HCT116 (cell line): ENCODE results near the gene C1orf35. TPM values are rescaled to one million over a fixed set of nuclear protein-coding genes. Genes with fewer than 3 reads are reported as not detected.

Source experiments
- ATAC-seq: fragments of 200-7000 bp; cut with Tn5 transposase; 2 replicates; pipeline ENCODE4 v1.9.1; 2020; ENCODE audit warnings: mild to moderate bottlenecking, moderate library complexity
- BruUV-seq: library from RNA; stranded (reverse); fragments of 400-500 nt; replicated peaks from 2 replicates; lab custom pipeline; 2021; lab: Mats Ljungman, UMichigan
- CTCF ChIA-PET: fragments of 300-600 bp; sonication (Branson Sonifier 250); formaldehyde crosslinking; loops from one replicate; lab custom pipeline; 2021; ENCODE audit warnings: antibody characterized with exemption; lab: Charles Lee
- POLR2A ChIA-PET: fragments of 300-600, 350-600 bp; sonication (Branson Sonifier 250); formaldehyde crosslinking; loops from one replicate; lab custom pipeline; 2021; ENCODE audit warnings: antibody characterized with exemption; lab: Charles Lee
- RAD21 ChIA-PET, 2 experiments: fragments of 300-600 bp; sonication (Branson Sonifier 250); formaldehyde crosslinking; loops; one replicate each; lab custom pipeline; 2023; ENCODE audit warnings: low total read pairs in 2 of 2; ENCODE audit not compliant: uncharacterized antibody in 2 of 2, unreplicated experiment in 2 of 2, low non-redundant PET in 1 of 2; lab: Charles Lee
- DNase-seq: peaks from one replicate; pipeline ENCODE4 v3.0.0-alpha.2; 2010; ENCODE audit warnings: low read depth, low spot score
- H2AFZ ChIP-seq: fragments of 200-600 bp; shearing (Covaris generic), sonication (generic); 2 replicates; pipeline ENCODE4 v1.6.1; 2017; ENCODE audit warnings: low read depth, mixed run types, mixed read lengths, antibody characterized with exemption, low read length; ENCODE audit not compliant: poor library complexity, severe bottlenecking
- H3K27ac ChIP-seq: 2 replicates; pipeline ENCODE4 v1.5.1; 2012; ENCODE audit warnings: low read depth, low read length
- H3K27me3 ChIP-seq: fragments of 200-600 bp; sonication (generic); 2 replicates; pipeline ENCODE4 v1.6.1; 2016; ENCODE audit warnings: mixed run types, low read length, mixed read lengths; ENCODE audit not compliant: insufficient read depth
- H3K36me3 ChIP-seq, 2 experiments: fragments of 200-500 bp in 1 of 2; fragments of 200-600 bp in 1 of 2; sonication (Bioruptor generic) in 1 of 2; sonication (generic) in 1 of 2; 2 replicates each; pipeline versions ENCODE4 v1.5.1 to v1.6.1; 2014 to 2016; ENCODE audit warnings: low read length in 2 of 2, inconsistent platforms in 1 of 2, mixed read lengths in 1 of 2, mixed run types in 1 of 2; ENCODE audit not compliant: insufficient read depth in 2 of 2, control insufficient read depth in 1 of 2
- H3K4me1 ChIP-seq, 2 experiments: fragments of 200-600 bp in 1 of 2; sonication (generic) in 1 of 2; 2 replicates each; pipeline versions ENCODE4 v1.5.1 to v1.6.1; 2012 to 2017; ENCODE audit warnings: low read length in 2 of 2, inconsistent platforms in 1 of 2, mild to moderate bottlenecking in 1 of 2, mixed read lengths in 1 of 2, mixed run types in 1 of 2, moderate library complexity in 1 of 2; ENCODE audit not compliant: insufficient read depth in 2 of 2, control insufficient read depth in 1 of 2
- H3K4me2 ChIP-seq: fragments of 200-600 bp; sonication (generic); 2 replicates; pipeline ENCODE4 v1.6.1; 2017; ENCODE audit warnings: mixed run types, low read length, mixed read lengths
- H3K4me3 ChIP-seq, 2 experiments: fragments of 200-600 bp in 1 of 2; sonication (generic) in 1 of 2; replicated peaks in 1 of 2; 2 replicates each; pipeline ENCODE4 v1.5.1; 2011 to 2016; ENCODE audit warnings: low read length in 2 of 2, control low read depth in 1 of 2, low read depth in 1 of 2, mild to moderate bottlenecking in 1 of 2, mixed read lengths in 1 of 2, mixed run types in 1 of 2
- H3K79me2 ChIP-seq: fragments of 200-600 bp; sonication (generic); 2 replicates; pipeline ENCODE4 v1.6.1; 2017; ENCODE audit warnings: mild to moderate bottlenecking, mixed run types, low read length, moderate library complexity, mixed read lengths; ENCODE audit not compliant: insufficient read depth
- H3K9ac ChIP-seq: fragments of 200-600 bp; sonication (generic); 2 replicates; pipeline ENCODE4 v1.6.1; 2016; ENCODE audit warnings: low read length, mixed read lengths
- H3K9me2 ChIP-seq: fragments of 200-600 bp; sonication (generic), shearing (Covaris generic); 2 replicates; pipeline ENCODE4 v1.6.1; 2017; ENCODE audit warnings: mixed run types, mild to moderate bottlenecking, moderate library complexity; ENCODE audit not compliant: insufficient read depth
- H3K9me3 ChIP-seq, 2 experiments: fragments of 200-500 bp in 1 of 2; fragments of 200-600 bp in 1 of 2; sonication (Bioruptor generic) in 1 of 2; sonication (generic) in 1 of 2; 2 replicates each; pipeline ENCODE4 v1.6.1; 2014 to 2017; ENCODE audit warnings: low read length in 2 of 2, mixed read lengths in 2 of 2, inconsistent platforms in 1 of 2, low read depth in 1 of 2, mild to moderate bottlenecking in 1 of 2, mixed run types in 1 of 2, moderate library complexity in 1 of 2; ENCODE audit not compliant: control insufficient read depth in 1 of 2, insufficient read depth in 1 of 2
- H4K20me1 ChIP-seq: fragments of 200-600 bp; sonication (generic), shearing (Covaris generic); 2 replicates; pipeline ENCODE4 v1.6.1; 2017; ENCODE audit warnings: mixed run types, mild to moderate bottlenecking, moderate library complexity; ENCODE audit not compliant: insufficient read depth
- CBX3 ChIP-seq: IDR thresholded peaks from 2 replicates; pipeline ENCODE4 v1.6.1; 2012; ENCODE audit warnings: low read depth
- CEBPB ChIP-seq: IDR thresholded peaks from 2 replicates; pipeline ENCODE4 v1.6.1; 2012; ENCODE audit warnings: low read depth
- EZH2 ChIP-seq: fragments of 200-600 bp; sonication (generic); IDR thresholded peaks from 2 replicates; pipeline ENCODE4 v1.6.1; 2017; ENCODE audit warnings: antibody characterized with exemption, mixed run types
- MAX ChIP-seq: IDR thresholded peaks from 2 replicates; pipeline ENCODE4 v1.6.1; 2012
- POLR2A ChIP-seq: IDR thresholded peaks from 2 replicates; pipeline ENCODE4 v1.7.0; 2011; ENCODE audit warnings: borderline replicate concordance; ENCODE audit not compliant: insufficient read depth, insufficient read length; ENCODE audit errors: extremely low read depth
- SIN3A ChIP-seq: IDR thresholded peaks from 2 replicates; pipeline ENCODE4 v1.6.1; 2012; ENCODE audit warnings: low read depth
- SRF ChIP-seq: IDR thresholded peaks from 2 replicates; pipeline ENCODE4 v1.6.1; 2012; ENCODE audit warnings: low read depth
- TCF7L2 ChIP-seq: IDR thresholded peaks from 2 replicates; pipeline ENCODE4 v1.7.0; 2011; ENCODE audit warnings: borderline replicate concordance, inconsistent platforms; ENCODE audit not compliant: insufficient read depth, insufficient read length; ENCODE audit errors: extremely low read depth
- ZFX ChIP-seq: fragments of 450-650 bp; IDR thresholded peaks from 2 replicates; pipeline ENCODE4 v1.6.1; 2017
- ZNF274 ChIP-seq: fragments of 200-500 bp; sonication (Bioruptor generic); IDR thresholded peaks from 2 replicates; pipeline ENCODE4 v1.6.1; 2014; ENCODE audit warnings: mild to moderate bottlenecking, low read depth, low read length, inconsistent platforms
- intact Hi-C: fragments of 100-400 bp; cut with micrococcal nuclease; formaldehyde crosslinking; loops from 2 replicates; pipeline ENCODE4 v1.10.0; 2022
- total RNA-seq: library from RNA; stranded (reverse); gene quantifications from one replicate; pipeline ENCODE4 v1.2.1, GENCODE V29; 2021; ENCODE audit not compliant: unreplicated experiment

The C1orf35 gene
- total RNA-seq, 1 experiment from 2014 or later, result 26.1 TPM

- Histone ChIP-seq H3K4me2 (peak overlapping the region; percentile 99; the same call in 1 of the 2 replicates), H3K79me2 (peaks cover 58% of the 10 kb centered on the region), H3K4me1 (peaks cover 0 to 17% of the 10 kb centered on the region in 2 experiments; a peak in 3 of 4 replicates), H3K9me3 (no peaks in the 10 kb centered on the region), H3K9me2 (no peaks in the 10 kb centered on the region), H3K27me3 (no peaks in the 10 kb centered on the region)
- ATAC-seq (no peak), DNase-seq (no peak)
- ChIA-PET CTCF (no interaction called here), POLR2A (no interaction called here), RAD21 (no interaction called here)
- no peak for TF ChIP-seq POLR2A
- no peak for TF ChIP-seq SRF
- TF ChIP-seq MAX, result no peak
- TF ChIP-seq CBX3, result no peak
- TF ChIP-seq TCF7L2, result no peak
- no peak for TF ChIP-seq ZNF274
- TF ChIP-seq CEBPB, result no peak
- TF ChIP-seq EZH2, result no peak
- no peak for TF ChIP-seq SIN3A
- TF ChIP-seq ZFX, result no peak
- TF ChIP-seq, all 23 proteins: peak for 0
- no TSS peak for BruUV-seq
- Histone ChIP-seq H3K36me3 (no peaks in the 10 kb centered on the region), H3K27ac (peak overlapping the region; percentile 4; the same call in 1 of the 2 replicates), H2AFZ (no peak overlapping the region), H4K20me1 (no peaks in the 10 kb centered on the region), H3K9ac (no peak overlapping the region), H3K4me3 (no peak overlapping the region)
- intact Hi-C loops, result no loop called here
Measured at GRCh38 chr1:228142155-228142691, 39.1 kb upstream of the C1orf35 start.
